HepG2 (cell line): ENCODE results near the gene SMIM44. TPM values are rescaled to one million over a fixed set of nuclear protein-coding genes. Genes with fewer than 3 reads are reported as not detected.

Experiments used
- ASH2L ChIP-seq: fragments of 300-600, 200-600 bp; sonication (generic); IDR thresholded peaks from 2 replicates; pipeline ENCODE4 v1.7.0; 2017; ENCODE audit warnings: low read depth, mild to moderate bottlenecking, moderate library complexity, mixed read lengths, low read length; ENCODE audit not compliant: insufficient read length
- ATF7 ChIP-seq, 2 experiments: fragments of 450-650 bp in 1 of 2; sonication (generic) in 1 of 2; formaldehyde crosslinking in 1 of 2; IDR thresholded peaks; 2 replicates each; pipeline versions ENCODE4 v1.4.0 to v1.6.1; 2016 to 2020; ENCODE audit warnings: antibody characterized with exemption in 1 of 2, mild to moderate bottlenecking in 1 of 2, missing genetic modification reagents in 1 of 2
- CREM ChIP-seq, 2 experiments: sonication (generic) in 1 of 2; formaldehyde crosslinking in 1 of 2; IDR thresholded peaks; 2 replicates each; pipeline versions ENCODE4 v1.4.0 to v1.6.1; 2016 to 2020; ENCODE audit warnings: antibody characterized with exemption in 1 of 2, mild to moderate bottlenecking in 1 of 2, missing genetic modification reagents in 1 of 2
- ELF3 ChIP-seq: IDR thresholded peaks from 2 replicates; pipeline ENCODE4 v1.6.1; 2016; ENCODE audit warnings: missing genetic modification reagents, missing compliant biosample characterization
- GABPB1 ChIP-seq: IDR thresholded peaks from 2 replicates; pipeline ENCODE4 v1.6.1; 2016; ENCODE audit warnings: mild to moderate bottlenecking, missing genetic modification reagents, moderate library complexity, missing compliant biosample characterization
- KDM4B ChIP-seq: sonication (generic); formaldehyde crosslinking; IDR thresholded peaks from 2 replicates; pipeline ENCODE4 v1.4.0; 2020; ENCODE audit warnings: missing genetic modification reagents
- KLF12 ChIP-seq: sonication (generic); formaldehyde crosslinking; IDR thresholded peaks from 2 replicates; pipeline ENCODE4 v1.4.0; 2020; ENCODE audit warnings: missing genetic modification reagents, borderline replicate concordance
- KLF13 ChIP-seq: sonication (generic); formaldehyde crosslinking; IDR thresholded peaks from 2 replicates; pipeline ENCODE4 v1.4.0; 2020; ENCODE audit warnings: mild to moderate bottlenecking, missing genetic modification reagents
- MTF1 ChIP-seq: sonication (generic); formaldehyde crosslinking; IDR thresholded peaks from 2 replicates; pipeline ENCODE4 v1.5.0; 2020; ENCODE audit warnings: missing genetic modification reagents
- NCOR1 ChIP-seq: fragments of 200-600 bp; sonication (generic); IDR thresholded peaks from 2 replicates; pipeline ENCODE4 v1.7.0; 2017; ENCODE audit warnings: antibody characterized with exemption, low read length, borderline replicate concordance
- PAF1 ChIP-seq: IDR thresholded peaks from 2 replicates; pipeline ENCODE4 v1.6.1; 2016; ENCODE audit warnings: missing genetic modification reagents, missing compliant biosample characterization
- PCBP1 ChIP-seq: fragments of 200-400 bp; formaldehyde crosslinking; IDR thresholded peaks from 2 replicates; pipeline ENCODE4 v1.6.1; 2017; ENCODE audit warnings: mild to moderate bottlenecking, low read depth, low read length, borderline replicate concordance
- PPARG ChIP-seq: conservative IDR thresholded peaks from 2 replicates; pipeline ENCODE4 v1.6.1; 2016; ENCODE audit warnings: missing biosample characterization, missing genetic modification reagents
- RAD21 ChIP-seq: fragments of 450-650 bp; formaldehyde crosslinking; IDR thresholded peaks from 2 replicates; pipeline ENCODE4 v1.5.0; 2020; ENCODE audit warnings: mild to moderate bottlenecking
- RBFOX2 ChIP-seq: fragments of 200-400 bp; formaldehyde crosslinking; IDR thresholded peaks from 2 replicates; pipeline ENCODE4 v1.6.1; 2017; ENCODE audit warnings: low read depth, mild to moderate bottlenecking, low read length
- SMYD3 ChIP-seq: sonication (generic); formaldehyde crosslinking; IDR thresholded peaks from 2 replicates; pipeline ENCODE4 v1.8.1; 2023; ENCODE audit warnings: mild to moderate bottlenecking, missing genetic modification reagents
- TAF15 ChIP-seq: fragments of 200-400 bp; formaldehyde crosslinking; IDR thresholded peaks from one replicate; pipeline ENCODE4 v1.6.1; 2018; ENCODE audit warnings: mild to moderate bottlenecking, low read depth, low read length; ENCODE audit not compliant: poor library complexity, severe bottlenecking
- ZBTB42 ChIP-seq: sonication (generic); formaldehyde crosslinking; IDR thresholded peaks from 2 replicates; pipeline ENCODE4 v1.5.0; 2020; ENCODE audit warnings: mild to moderate bottlenecking, missing genetic modification reagents
- ZFAT ChIP-seq: sonication (generic); formaldehyde crosslinking; conservative IDR thresholded peaks from 2 replicates; pipeline ENCODE4 v1.8.1; 2023; ENCODE audit warnings: missing genetic modification reagents, inconsistent platforms
- ZFP37 ChIP-seq: sonication (generic); formaldehyde crosslinking; IDR thresholded peaks from 2 replicates; pipeline ENCODE4 v1.4.0; 2020; ENCODE audit warnings: missing genetic modification reagents, borderline replicate concordance
- ZNF256 ChIP-seq: sonication (generic); formaldehyde crosslinking; conservative IDR thresholded peaks from 2 replicates; pipeline ENCODE4 v1.4.0; 2020; ENCODE audit warnings: missing genetic modification reagents
- ZNF709 ChIP-seq: sonication (generic); formaldehyde crosslinking; IDR thresholded peaks from 2 replicates; pipeline ENCODE4 v1.5.0; 2020; ENCODE audit warnings: mild to moderate bottlenecking, missing genetic modification reagents
- polyA plus RNA-seq, 8 experiments: library from polyadenylated mRNA; depleted of rRNA in 3 of 8; stranded (reverse) in 7 of 8; unstranded in 1 of 8; fragments of >200 nt; fragmentation: Illumina TruSeq in 4 of 8; extraction: Trizol in 4 of 8; gene quantifications; 2 replicates each; pipeline versions ENCODE4 v1.2.1 to v1.2.3, GENCODE V29; 2011 to 2016; ENCODE audit warnings: low read depth in 4 of 8, missing spikeins in 1 of 8, mixed read lengths in 1 of 8; ENCODE audit not compliant: insufficient read depth in 1 of 8
- total RNA-seq, 5 experiments: library from RNA; depleted of rRNA; stranded (reverse); fragments of >200 nt; fragmentation: Illumina TruSeq; extraction: Trizol; gene quantifications; 2 replicates each; pipeline ENCODE4 v1.2.3, GENCODE V29; 2016; ENCODE audit warnings: low read depth in 1 of 5
- TF ChIP-seq, protein P1 (sequence below): sonication (generic); formaldehyde crosslinking; IDR thresholded peaks from 2 replicates; pipeline ENCODE4 v1.8.0; 2022; ENCODE audit warnings: mild to moderate bottlenecking, missing genetic modification reagents; ENCODE audit not compliant: insufficient replicate concordance
- TF ChIP-seq, protein P2 (sequence below): sonication (generic); formaldehyde crosslinking; IDR thresholded peaks from 2 replicates; pipeline ENCODE4 v1.4.0; 2020; ENCODE audit warnings: missing genetic modification reagents, borderline replicate concordance
- TF ChIP-seq, protein P3 (sequence below): sonication (generic); formaldehyde crosslinking; IDR thresholded peaks from 2 replicates; pipeline ENCODE4 v1.5.0; 2020; ENCODE audit warnings: missing genetic modification reagents, mild to moderate bottlenecking, borderline replicate concordance

SMIM44 gene
- total and polyA plus RNA-seq, 2 of the 13 experiments (the other 11 are each of a cell fraction or from before 2014, with no cell fraction given), result not detected

DNA sequence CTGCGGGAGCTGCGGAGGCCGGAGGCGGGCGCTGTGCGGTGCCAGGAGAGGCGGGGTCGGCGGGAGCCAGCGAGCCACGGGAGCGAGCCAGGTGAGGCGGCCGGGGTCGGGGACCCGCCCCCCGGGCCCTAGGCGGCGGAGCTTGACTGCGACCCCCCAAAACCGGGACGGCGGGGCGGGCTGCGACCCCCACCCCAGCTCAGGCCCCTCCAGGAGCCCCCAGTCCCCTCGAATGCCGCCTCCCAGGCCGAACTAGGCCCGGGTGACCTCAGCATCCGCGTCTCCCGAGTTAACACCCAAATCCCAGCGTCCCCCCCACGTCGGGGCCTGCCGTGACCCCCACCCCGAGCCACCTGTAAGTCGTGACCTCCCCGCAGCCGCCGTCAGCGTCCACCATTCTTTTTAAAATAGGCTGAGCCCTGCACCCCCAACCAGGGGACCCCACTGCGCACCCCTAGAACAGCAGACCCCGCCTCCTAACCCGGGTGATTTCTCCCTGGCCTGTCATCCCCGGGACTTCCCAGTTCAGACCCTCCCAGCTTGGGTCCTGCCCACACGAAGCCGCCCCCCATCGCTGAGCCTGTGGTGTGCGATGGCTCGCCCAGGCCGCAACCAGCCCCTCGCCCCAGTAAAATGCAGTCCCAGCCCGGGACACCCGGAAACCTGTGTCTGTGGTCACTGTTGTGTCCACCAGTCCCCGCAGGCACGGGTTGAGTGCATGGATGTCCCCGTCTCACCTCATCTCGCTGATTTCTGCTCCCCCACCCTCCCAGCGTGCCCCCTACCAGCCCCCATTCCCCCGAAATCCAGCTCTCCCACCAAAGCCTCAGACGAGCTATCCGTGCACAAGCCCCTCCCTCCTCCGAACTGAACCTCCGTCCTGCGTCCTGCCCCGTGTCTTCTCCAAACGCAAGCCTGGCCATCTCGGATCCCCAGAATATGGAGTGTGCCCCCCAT lies 23.4 kb upstream of the SMIM44 start (continued):
- TF ChIP-seq RAD21 (CRISPR knock-in tag), result 0 out of 2 replicates have a peak, but pooled peaks have one; percentile 11
- no peak for TF ChIP-seq CREM (IDR thresholded peaks at IDR 0.05)
- TF ChIP-seq CREM (CRISPR knock-in tag; IDR thresholded peaks at IDR 0.05), result no peak
- no peak for TF ChIP-seq PAF1 (CRISPR knock-in tag)
- no peak for TF ChIP-seq PPARG (CRISPR knock-in tag)
- no peak for TF ChIP-seq ZFAT (CRISPR knock-in tag)
- peak; percentile 20; the same call in 1 of the 2 replicates for TF ChIP-seq ZNF709
- TF ChIP-seq RBFOX2, result peak; percentile 74; the same call in 1 of the 2 replicates
- 0 out of 2 replicates have a peak, but pooled peaks have one; percentile 28 for TF ChIP-seq GABPB1 (CRISPR knock-in tag)
- TF ChIP-seq ELF3 (CRISPR knock-in tag), result no peak
- no peak for TF ChIP-seq ZNF256 (CRISPR knock-in tag)
- 0 out of 2 replicates have a peak, but pooled peaks have one; percentile 70 for TF ChIP-seq PCBP1
- no peak for TF ChIP-seq KLF13
- TF ChIP-seq KDM4B (CRISPR knock-in tag), result no peak
- no peak for TF ChIP-seq ZFP37 (CRISPR knock-in tag)
- 0 out of 2 replicates have a peak, but pooled peaks have one; percentile 5 for TF ChIP-seq KLF12 (CRISPR knock-in tag)
- TF ChIP-seq ZBTB42 (CRISPR knock-in tag), result no peak
- no peak for TF ChIP-seq MTF1
- TF ChIP-seq, protein P1, sequence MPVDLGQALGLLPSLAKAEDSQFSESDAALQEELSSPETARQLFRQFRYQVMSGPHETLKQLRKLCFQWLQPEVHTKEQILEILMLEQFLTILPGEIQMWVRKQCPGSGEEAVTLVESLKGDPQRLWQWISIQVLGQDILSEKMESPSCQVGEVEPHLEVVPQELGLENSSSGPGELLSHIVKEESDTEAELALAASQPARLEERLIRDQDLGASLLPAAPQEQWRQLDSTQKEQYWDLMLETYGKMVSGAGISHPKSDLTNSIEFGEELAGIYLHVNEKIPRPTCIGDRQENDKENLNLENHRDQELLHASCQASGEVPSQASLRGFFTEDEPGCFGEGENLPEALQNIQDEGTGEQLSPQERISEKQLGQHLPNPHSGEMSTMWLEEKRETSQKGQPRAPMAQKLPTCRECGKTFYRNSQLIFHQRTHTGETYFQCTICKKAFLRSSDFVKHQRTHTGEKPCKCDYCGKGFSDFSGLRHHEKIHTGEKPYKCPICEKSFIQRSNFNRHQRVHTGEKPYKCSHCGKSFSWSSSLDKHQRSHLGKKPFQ (CRISPR knock-in tag), result no peak
- no peak for TF ChIP-seq SMYD3
- TF ChIP-seq, protein P2, sequence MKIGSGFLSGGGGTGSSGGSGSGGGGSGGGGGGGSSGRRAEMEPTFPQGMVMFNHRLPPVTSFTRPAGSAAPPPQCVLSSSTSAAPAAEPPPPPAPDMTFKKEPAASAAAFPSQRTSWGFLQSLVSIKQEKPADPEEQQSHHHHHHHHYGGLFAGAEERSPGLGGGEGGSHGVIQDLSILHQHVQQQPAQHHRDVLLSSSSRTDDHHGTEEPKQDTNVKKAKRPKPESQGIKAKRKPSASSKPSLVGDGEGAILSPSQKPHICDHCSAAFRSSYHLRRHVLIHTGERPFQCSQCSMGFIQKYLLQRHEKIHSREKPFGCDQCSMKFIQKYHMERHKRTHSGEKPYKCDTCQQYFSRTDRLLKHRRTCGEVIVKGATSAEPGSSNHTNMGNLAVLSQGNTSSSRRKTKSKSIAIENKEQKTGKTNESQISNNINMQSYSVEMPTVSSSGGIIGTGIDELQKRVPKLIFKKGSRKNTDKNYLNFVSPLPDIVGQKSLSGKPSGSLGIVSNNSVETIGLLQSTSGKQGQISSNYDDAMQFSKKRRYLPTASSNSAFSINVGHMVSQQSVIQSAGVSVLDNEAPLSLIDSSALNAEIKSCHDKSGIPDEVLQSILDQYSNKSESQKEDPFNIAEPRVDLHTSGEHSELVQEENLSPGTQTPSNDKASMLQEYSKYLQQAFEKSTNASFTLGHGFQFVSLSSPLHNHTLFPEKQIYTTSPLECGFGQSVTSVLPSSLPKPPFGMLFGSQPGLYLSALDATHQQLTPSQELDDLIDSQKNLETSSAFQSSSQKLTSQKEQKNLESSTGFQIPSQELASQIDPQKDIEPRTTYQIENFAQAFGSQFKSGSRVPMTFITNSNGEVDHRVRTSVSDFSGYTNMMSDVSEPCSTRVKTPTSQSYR, result no peak
- TF ChIP-seq, protein P3, sequence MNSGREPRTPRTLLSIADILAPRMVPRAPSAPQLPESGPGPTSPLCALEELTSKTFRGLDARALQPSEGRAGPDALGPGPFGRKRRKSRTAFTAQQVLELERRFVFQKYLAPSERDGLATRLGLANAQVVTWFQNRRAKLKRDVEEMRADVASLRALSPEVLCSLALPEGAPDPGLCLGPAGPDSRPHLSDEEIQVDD (CRISPR knock-in tag), result no peak
- no peak for TF ChIP-seq NCOR1
- TF ChIP-seq ATF7 (IDR thresholded peaks at IDR 0.05), result no peak
- no peak for TF ChIP-seq ATF7 (CRISPR knock-in tag; IDR thresholded peaks at IDR 0.05)
- TF ChIP-seq ASH2L, result no peak
- TF ChIP-seq TAF15, result no peak
